H1 (cell line): ENCODE results near the gene LARP4. TPM values are rescaled to one million over a fixed set of nuclear protein-coding genes. Genes with fewer than 3 reads are reported as not detected.

Source experiments
- CTCF ChIA-PET: fragments of 300-600 bp; sonication (Branson Sonifier 250); formaldehyde crosslinking; loops from one replicate; lab custom pipeline; 2021; ENCODE audit not compliant: partially characterized antibody; lab: Charles Lee
- POLR2A ChIA-PET: fragments of 300-600 bp; sonication (Branson Sonifier 250); formaldehyde crosslinking; loops from one replicate; lab custom pipeline; 2021; ENCODE audit warnings: inconsistent platforms; ENCODE audit not compliant: partially characterized antibody; lab: Charles Lee
- DNase-seq, 2 experiments: peaks; one replicate each; pipeline versions ENCODE4 v3.0.0 to v3.0.0-alpha.2; 2010 to 2022; ENCODE audit warnings: low spot score in 2 of 2, low read depth in 1 of 2, mixed read lengths in 1 of 2
- FAIRE-seq: peaks from 2 replicates; lab custom pipeline; 2011; peaks lifted over from hg19 to GRCh38; lab: Jason Lieb, UNC
- H2AFZ ChIP-seq: 2 replicates; pipeline ENCODE4 v1.8.1; 2012; ENCODE audit warnings: low read length, inconsistent platforms
- H2AK5ac ChIP-seq: 2 replicates; pipeline ENCODE4 v1.6.1; 2013; ENCODE audit warnings: low read depth, low read length
- H2BK120ac ChIP-seq: replicated peaks from 2 replicates; pipeline ENCODE3; 2013; ENCODE audit warnings: low read depth, low read length, inconsistent platforms
- H2BK12ac ChIP-seq: 2 replicates; pipeline ENCODE4 v1.6.1; 2013; ENCODE audit warnings: low read depth, low read length
- H2BK15ac ChIP-seq: 2 replicates; pipeline ENCODE4 v1.6.1; 2013; ENCODE audit warnings: low read length
- H2BK20ac ChIP-seq: 2 replicates; pipeline ENCODE4 v1.6.1; 2013; ENCODE audit warnings: low read length
- H2BK5ac ChIP-seq: 2 replicates; pipeline ENCODE4 v1.6.1; 2013; ENCODE audit warnings: low read depth, low read length
- H3K14ac ChIP-seq: 2 replicates; pipeline ENCODE4 v1.6.1; 2013; ENCODE audit warnings: inconsistent platforms; ENCODE audit not compliant: insufficient read length
- H3K18ac ChIP-seq: 2 replicates; pipeline ENCODE4 v1.6.1; 2013; ENCODE audit warnings: low read length; ENCODE audit errors: extremely low read depth
- H3K23ac ChIP-seq: 2 replicates; pipeline ENCODE4 v1.6.1; 2013; ENCODE audit warnings: inconsistent platforms; ENCODE audit not compliant: insufficient read length
- H3K23me2 ChIP-seq: 2 replicates; pipeline ENCODE4 v1.6.1; 2013; ENCODE audit warnings: low read depth, low read length
- H3K27ac ChIP-seq: 2 replicates; pipeline ENCODE4 v1.6.1; 2011; ENCODE audit warnings: low read depth, low read length, inconsistent platforms
- H3K27me3 ChIP-seq, 4 experiments: replicated peaks in 1 of 4; 1 replicate in 1 of 4; 2 replicates in 3 of 4; pipeline versions ENCODE4 v1.6.1 to v1.8.1; 2011 to 2013; ENCODE audit warnings: low read length in 3 of 4, mild to moderate bottlenecking in 3 of 4, inconsistent platforms in 2 of 4, mixed read lengths in 2 of 4, moderate library complexity in 1 of 4; ENCODE audit not compliant: control insufficient read depth in 3 of 4, insufficient read depth in 3 of 4; ENCODE audit errors: extremely low read depth in 1 of 4
- H3K36me3 ChIP-seq, 4 experiments: 2 replicates each; pipeline versions ENCODE4 v1.6.1 to v1.8.1; 2011 to 2013; ENCODE audit warnings: mild to moderate bottlenecking in 4 of 4, low read length in 3 of 4, moderate library complexity in 2 of 4, control low read depth in 1 of 4, inconsistent platforms in 1 of 4; ENCODE audit not compliant: insufficient read depth in 4 of 4, control insufficient read depth in 2 of 4
- H3K4ac ChIP-seq: replicated peaks from 2 replicates; pipeline ENCODE3; 2013; ENCODE audit warnings: low read length, low read depth, mixed read lengths, inconsistent platforms; ENCODE audit not compliant: insufficient read length
- H3K4me1 ChIP-seq, 4 experiments: replicated peaks in 1 of 4; 1 replicate in 1 of 4; 2 replicates in 3 of 4; pipeline versions ENCODE4 v1.6.1 to v1.8.1; 2011 to 2013; ENCODE audit warnings: low read length in 3 of 4, inconsistent platforms in 2 of 4, mixed read lengths in 1 of 4; ENCODE audit not compliant: insufficient read depth in 4 of 4, control insufficient read depth in 3 of 4
- H3K4me2 ChIP-seq, 2 experiments: 2 replicates each; pipeline versions ENCODE4 v1.6.1 to v1.8.1; 2011 to 2013; ENCODE audit warnings: low read depth in 2 of 2, low read length in 2 of 2, control low read depth in 1 of 2, inconsistent platforms in 1 of 2, mild to moderate bottlenecking in 1 of 2; ENCODE audit not compliant: insufficient read depth in 1 of 2
- H3K4me3 ChIP-seq, 4 experiments: fragments of 200-600, 300-600 bp in 1 of 4; sonication (generic), shearing (Covaris generic), sonication (Bioruptor Twin) in 1 of 4; 2 replicates each; pipeline versions ENCODE4 v1.5.1 to v1.8.1; 2011 to 2016; ENCODE audit warnings: low read length in 4 of 4, low read depth in 3 of 4, control low read depth in 2 of 4, inconsistent platforms in 2 of 4, mild to moderate bottlenecking in 2 of 4, mixed read lengths in 1 of 4, moderate library complexity in 1 of 4; ENCODE audit not compliant: insufficient read depth in 2 of 4; ENCODE audit errors: extremely low read depth in 1 of 4
- H3K56ac ChIP-seq: replicated peaks from 2 replicates; pipeline ENCODE3; 2013; ENCODE audit warnings: low read depth, mild to moderate bottlenecking, mixed read lengths, low read length, inconsistent platforms; ENCODE audit not compliant: insufficient read length
- H3K79me1 ChIP-seq: 2 replicates; pipeline ENCODE4 v1.6.1; 2013; ENCODE audit warnings: low read depth, low read length, control low read depth
- H3K79me2 ChIP-seq, 2 experiments: 2 replicates each; pipeline versions ENCODE4 v1.6.1 to v1.8.1; 2012 to 2013; ENCODE audit warnings: low read length in 2 of 2, mild to moderate bottlenecking in 2 of 2, inconsistent platforms in 1 of 2; ENCODE audit not compliant: insufficient read depth in 2 of 2, control insufficient read depth in 1 of 2
- H3K9ac ChIP-seq, 4 experiments: replicated peaks in 1 of 4; 1 replicate in 1 of 4; 2 replicates in 3 of 4; pipeline versions ENCODE4 v1.6.1 to v1.8.1; 2011 to 2013; ENCODE audit warnings: low read depth in 3 of 4, low read length in 3 of 4, control low read depth in 2 of 4, mild to moderate bottlenecking in 2 of 4, moderate library complexity in 2 of 4, inconsistent platforms in 1 of 4; ENCODE audit errors: extremely low read depth in 1 of 4
- H3K9me3 ChIP-seq, 2 experiments: 2 replicates each; pipeline versions ENCODE4 v1.6.1 to v1.8.1; 2012 to 2013; ENCODE audit warnings: mild to moderate bottlenecking in 2 of 2, moderate library complexity in 2 of 2, control low read depth in 1 of 2, inconsistent platforms in 1 of 2, low read depth in 1 of 2, low read length in 1 of 2, mixed read lengths in 1 of 2; ENCODE audit not compliant: insufficient read depth in 2 of 2
- H4K20me1 ChIP-seq, 2 experiments: replicated peaks in 1 of 2; 2 replicates each; pipeline versions ENCODE3 to v1.8.1; 2011 to 2013; ENCODE audit warnings: inconsistent platforms in 2 of 2, low read length in 2 of 2, mild to moderate bottlenecking in 1 of 2; ENCODE audit not compliant: insufficient read depth in 2 of 2, control insufficient read depth in 1 of 2
- H4K5ac ChIP-seq: 2 replicates; pipeline ENCODE4 v1.6.1; 2013; ENCODE audit warnings: low read length, low read depth, mixed read lengths, inconsistent platforms; ENCODE audit not compliant: insufficient read length
- H4K8ac ChIP-seq: 2 replicates; pipeline ENCODE4 v1.8.0; 2013; ENCODE audit warnings: mild to moderate bottlenecking, moderate library complexity, low read length, inconsistent platforms; ENCODE audit not compliant: insufficient read depth; ENCODE audit errors: extremely low read depth
- H4K91ac ChIP-seq: replicated peaks from 2 replicates; pipeline ENCODE3; 2013; ENCODE audit warnings: low read length, mixed read lengths, inconsistent platforms; ENCODE audit not compliant: insufficient read length
- BRCA1 ChIP-seq: IDR thresholded peaks from 2 replicates; pipeline ENCODE4 v1.6.1; 2012; ENCODE audit warnings: low read depth, low read length, improper control_type of control experiment
- CHD1 ChIP-seq: IDR thresholded peaks from 2 replicates; pipeline ENCODE4 v1.6.1; 2012; ENCODE audit warnings: low read depth, low read length, improper control_type of control experiment
- CHD2 ChIP-seq: IDR thresholded peaks from 2 replicates; pipeline ENCODE4 v1.6.1; 2012; ENCODE audit warnings: low read length, improper control_type of control experiment
- EZH2 ChIP-seq: fragments of 200-600 bp; sonication (generic); IDR thresholded peaks from 2 replicates; pipeline ENCODE4 v1.7.1; 2012; ENCODE audit warnings: low read depth, mild to moderate bottlenecking, moderate library complexity, low read length, inconsistent platforms; ENCODE audit not compliant: severe bottlenecking
- GABPA ChIP-seq: IDR thresholded peaks from 2 replicates; pipeline ENCODE4 v1.6.1; 2011; ENCODE audit warnings: mild to moderate bottlenecking, low read length, moderate library complexity, borderline replicate concordance; ENCODE audit not compliant: insufficient read depth
- KDM1A ChIP-seq: fragments of 200-600, 300-600 bp; sonication (generic); IDR thresholded peaks from 2 replicates; pipeline ENCODE4 v1.7.1; 2016; ENCODE audit warnings: mild to moderate bottlenecking, low read length, borderline replicate concordance
- KDM5A ChIP-seq: fragments of 200-600 bp; IDR thresholded peaks from 2 replicates; pipeline ENCODE4 v1.7.1; 2012; ENCODE audit warnings: mild to moderate bottlenecking, low read length, inconsistent platforms, mixed read lengths
- NANOG ChIP-seq: IDR thresholded peaks from 2 replicates; pipeline ENCODE4 v1.6.1; 2011; ENCODE audit warnings: low read length, low read depth, mild to moderate bottlenecking, inconsistent platforms; ENCODE audit not compliant: insufficient read depth, poor library complexity, severe bottlenecking
- RNF2 ChIP-seq: fragments of 200-900, 300-1000 bp; sonication (generic); IDR thresholded peaks from 2 replicates; pipeline ENCODE4 v1.7.1; 2016; ENCODE audit warnings: borderline replicate concordance, low read depth, mild to moderate bottlenecking, antibody characterized with exemption, low read length; ENCODE audit not compliant: poor library complexity, severe bottlenecking; ENCODE audit errors: missing control alignments
- SIX5 ChIP-seq: IDR thresholded peaks from 2 replicates; pipeline ENCODE4 v1.6.1; 2011; ENCODE audit warnings: mild to moderate bottlenecking, low read depth, low read length
- SP1 ChIP-seq: IDR thresholded peaks from 2 replicates; pipeline ENCODE4 v1.6.1; 2011; ENCODE audit warnings: low read depth, low read length
- TAF1 ChIP-seq: IDR thresholded peaks from 2 replicates; pipeline ENCODE4 v1.6.1; 2011; ENCODE audit warnings: mild to moderate bottlenecking, low read depth, low read length
- WGBS, 2 experiments: shearing (Covaris generic) in 1 of 2; methylation state at CpG; one replicate each; pipeline versions ENCODE4 v1.1.6 to v1.1.7; 2013 to 2015; ENCODE audit warnings: low lambda C conversion rate in 2 of 2, mixed read lengths in 2 of 2, inconsistent platforms in 1 of 2, low coverage in 1 of 2, missing lambda C conversion rate in 1 of 2; ENCODE audit not compliant: insufficient replicate concordance in 2 of 2, insufficient coverage in 1 of 2, insufficient read length in 1 of 2; ENCODE audit errors: extremely low coverage in 1 of 2, missing lambda C conversion rate in 1 of 2; 5-methylcytosine and 5-hydroxymethylcytosine counted together
- polyA plus RNA-seq, 7 experiments: library from polyadenylated mRNA; depleted of rRNA in 3 of 7; stranded (reverse) in 5 of 7; unstranded in 2 of 7; fragments of >200 nt in 5 of 7; fragments of 200-250 nt in 2 of 7; gene quantifications; 1 replicate in 5 of 7; 2 replicates in 1 of 7; 4 replicates in 1 of 7; pipeline versions ENCODE4 v1.2.1 to v1.2.3, GENCODE V29; 2011 to 2013; ENCODE audit warnings: missing spikeins in 2 of 7, mixed read lengths in 2 of 7
- total RNA-seq: library from RNA; stranded (reverse); fragmentation: NEBNext Ultra II Directional; extraction: Animal tissue kit (Norgen Biotek cat#: 25700); gene quantifications from 2 replicates; pipeline ENCODE4 v1.2.1, GENCODE V29; 2021

Gene LARP4
- total and polyA plus RNA-seq, 2 of the 8 experiments (the other 6 are each of a cell fraction or from before 2014, with no cell fraction given): 12.8 to 93.9 TPM

DNA sequence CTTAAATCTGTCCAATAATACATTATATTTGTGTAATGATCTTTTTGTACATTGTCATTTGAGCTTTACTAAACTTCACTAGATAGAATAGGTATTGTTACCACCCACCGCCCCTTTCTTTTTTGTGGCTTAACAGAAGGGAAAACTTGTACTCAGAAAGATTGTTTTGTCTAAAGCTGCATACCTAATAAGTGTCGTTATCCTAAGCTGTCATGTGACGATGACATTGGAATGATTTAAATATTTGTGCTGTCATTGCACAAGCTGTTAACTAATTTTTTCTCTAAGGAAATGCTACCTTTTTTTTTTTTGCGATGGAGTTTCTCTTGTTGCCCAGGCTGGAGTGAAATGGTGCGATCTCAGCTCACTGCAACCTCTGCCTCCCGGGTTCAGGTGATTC, 107.7 kb downstream of the LARP4 start:
- no peaks in the 10 kb centered on the region for H3K36me3 ChIP-seq
- H3K23me2 ChIP-seq: peaks cover 8% of the 10 kb centered on the region; the same call in 1 of the 2 replicates
- no peak overlapping the region for H3K9ac ChIP-seq
- no peak overlapping the region for H4K5ac ChIP-seq
- H3K4me3 ChIP-seq: no peak overlapping the region
- H3K79me1 ChIP-seq: peaks cover 6% of the 10 kb centered on the region; the same call in 1 of the 2 replicates
- H3K9me3 ChIP-seq: no peaks in the 10 kb centered on the region
- no peak overlapping the region for H2AK5ac ChIP-seq
- H3K79me2 ChIP-seq: peaks cover 25 to 76% of the 10 kb centered on the region in 2 experiments
- DNase-seq: no peak
- no peak overlapping the region for H3K4me2 ChIP-seq
- H3K56ac ChIP-seq: no peak overlapping the region
- ChIA-PET POLR2A (interaction anchor here (0.7 to 2.2 kb wide), 3 partner anchors 12 to 613 kb away, joined by 3 to 11 read pairs (median 5); no protein-coding TSS in a partner anchor), CTCF (interaction anchor here (0.6 to 7.6 kb wide), 14 partner anchors 14 to 442 kb away, joined by 3 to 99 read pairs (median 4); no protein-coding TSS in a partner anchor)
- H4K8ac ChIP-seq: no peak overlapping the region
- H2BK5ac ChIP-seq: no peak overlapping the region
- no peak overlapping the region for H4K91ac ChIP-seq
- no peak overlapping the region for H2AFZ ChIP-seq
- no peak overlapping the region for H2BK20ac ChIP-seq
- H3K27me3 ChIP-seq: no peaks in the 10 kb centered on the region
- no peak overlapping the region for H3K14ac ChIP-seq
- no peak overlapping the region for H3K27ac ChIP-seq
- no peak overlapping the region for H2BK120ac ChIP-seq
- peaks cover 3 to 4% of the 10 kb centered on the region in 2 experiments for H4K20me1 ChIP-seq
- 89% methylated on average over 6 of the region's 6 CpGs; no CpG with 5 or more reads in 1 of the 2 experiments for WGBS, 2 experiments
- no peak overlapping the region for H3K18ac ChIP-seq
- no peak overlapping the region for H2BK15ac ChIP-seq
- H3K4ac ChIP-seq: no peak overlapping the region
- peaks cover 0 to 4% (median 2%) of the 10 kb centered on the region in 4 experiments; a peak in 3 of 7 replicates for H3K4me1 ChIP-seq
- H3K23ac ChIP-seq: no peak overlapping the region
- no peak for FAIRE-seq
- no peak overlapping the region for H2BK12ac ChIP-seq
- TF ChIP-seq SIX5 (no peak), NANOG (no peak), SP1 (no peak), CHD1 (no peak), BRCA1 (no peak), CHD2 (no peak), GABPA (no peak), EZH2 (no peak), KDM5A (no peak), KDM1A (no peak), TAF1 (no peak), RNF2 (no peak)
